Measurements from ENCODE around the gene SHISA9.

DNA sequence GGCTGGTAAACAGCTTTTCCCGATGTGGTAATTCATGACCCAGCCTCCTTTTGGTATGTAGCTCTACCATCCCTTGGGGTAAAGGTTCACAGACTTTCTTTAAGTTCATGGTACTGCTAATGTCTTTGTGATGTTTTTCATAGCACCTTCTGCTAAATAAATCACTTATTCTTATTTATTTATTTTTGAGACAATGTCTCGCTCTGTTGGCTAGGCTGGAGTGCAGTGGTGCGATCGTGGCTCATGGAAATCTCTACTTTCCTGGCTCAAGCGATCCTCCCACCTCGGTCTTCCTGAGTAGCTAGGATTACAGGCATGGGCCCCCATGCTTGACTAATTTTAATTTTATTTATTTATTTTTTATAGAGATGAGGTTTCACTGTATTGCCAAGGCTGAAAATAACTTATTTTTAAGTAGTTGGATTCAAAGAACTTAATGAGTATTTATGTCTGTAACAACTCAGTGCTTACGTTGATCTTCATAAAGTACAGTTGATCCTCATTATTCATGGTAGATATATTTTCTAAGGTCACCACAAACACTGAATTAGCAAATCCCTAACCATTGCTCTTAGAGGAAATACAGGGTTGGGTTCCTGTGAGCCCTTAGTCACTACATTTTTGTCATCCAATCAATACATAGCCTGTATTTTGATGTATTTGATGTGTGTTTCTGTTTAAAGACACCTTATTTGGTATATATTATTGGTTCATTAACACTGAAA, 97.1 kb downstream of the SHISA9 start:
- TF ChIP-seq, protein P1, sequence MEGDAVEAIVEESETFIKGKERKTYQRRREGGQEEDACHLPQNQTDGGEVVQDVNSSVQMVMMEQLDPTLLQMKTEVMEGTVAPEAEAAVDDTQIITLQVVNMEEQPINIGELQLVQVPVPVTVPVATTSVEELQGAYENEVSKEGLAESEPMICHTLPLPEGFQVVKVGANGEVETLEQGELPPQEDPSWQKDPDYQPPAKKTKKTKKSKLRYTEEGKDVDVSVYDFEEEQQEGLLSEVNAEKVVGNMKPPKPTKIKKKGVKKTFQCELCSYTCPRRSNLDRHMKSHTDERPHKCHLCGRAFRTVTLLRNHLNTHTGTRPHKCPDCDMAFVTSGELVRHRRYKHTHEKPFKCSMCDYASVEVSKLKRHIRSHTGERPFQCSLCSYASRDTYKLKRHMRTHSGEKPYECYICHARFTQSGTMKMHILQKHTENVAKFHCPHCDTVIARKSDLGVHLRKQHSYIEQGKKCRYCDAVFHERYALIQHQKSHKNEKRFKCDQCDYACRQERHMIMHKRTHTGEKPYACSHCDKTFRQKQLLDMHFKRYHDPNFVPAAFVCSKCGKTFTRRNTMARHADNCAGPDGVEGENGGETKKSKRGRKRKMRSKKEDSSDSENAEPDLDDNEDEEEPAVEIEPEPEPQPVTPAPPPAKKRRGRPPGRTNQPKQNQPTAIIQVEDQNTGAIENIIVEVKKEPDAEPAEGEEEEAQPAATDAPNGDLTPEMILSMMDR (IDR thresholded peaks at IDR 0.05): no peak
- no peak for TF ChIP-seq EZH2 (IDR thresholded peaks at IDR 0.05)

Data from neural progenitor cell (in vitro differentiated cells).